Small intestine (tissue), 7 donors: ENCODE results near the gene DHRS7C. TPM values are rescaled to one million over a fixed set of nuclear protein-coding genes. Genes with fewer than 3 reads are reported as not detected.
"Not testable (repeated sequence)": the region's sequence is repeated elsewhere in the genome, so short reads cannot be mapped to it uniquely, and the experiment has no call there.

Experiments
- DNase-seq, 2 donors: peaks; one replicate each; pipeline versions ENCODE4 v3.0.0 to v3.0.0-alpha.2; 2013
- FAIRE-seq: peaks from 2 replicates; lab custom pipeline; 2012; peaks lifted over from hg19 to GRCh38; lab: Jason Lieb, UNC
- H3K27ac ChIP-seq, 3 donors: one replicate each; pipeline ENCODE4 v1.5.1; 2013; ENCODE audit warnings: low read length in 2 of 3, mild to moderate bottlenecking in 2 of 3, control low read depth in 1 of 3, inconsistent platforms in 1 of 3, low read depth in 1 of 3, moderate library complexity in 1 of 3
- H3K27me3 ChIP-seq, 3 donors: one replicate each; pipeline ENCODE4 v1.6.1; 2013; ENCODE audit warnings: low read length in 3 of 3, inconsistent platforms in 1 of 3; ENCODE audit not compliant: control insufficient read depth in 3 of 3, insufficient read depth in 3 of 3
- H3K36me3 ChIP-seq, 3 donors: one replicate each; pipeline ENCODE4 v1.6.1; 2013; ENCODE audit warnings: low read length in 3 of 3, inconsistent platforms in 1 of 3, low read depth in 1 of 3, mild to moderate bottlenecking in 1 of 3, moderate library complexity in 1 of 3; ENCODE audit not compliant: control insufficient read depth in 3 of 3, insufficient read depth in 2 of 3
- H3K4me1 ChIP-seq, 3 donors: one replicate each; pipeline ENCODE4 v1.6.1; 2013; ENCODE audit warnings: low read length in 2 of 3, inconsistent platforms in 1 of 3, low read depth in 1 of 3, mild to moderate bottlenecking in 1 of 3, moderate library complexity in 1 of 3; ENCODE audit not compliant: control insufficient read depth in 3 of 3, insufficient read depth in 2 of 3
- H3K4me3 ChIP-seq, 3 donors: one replicate each; pipeline ENCODE4 v1.5.1; 2013; ENCODE audit warnings: low read length in 3 of 3, control low read depth in 1 of 3, inconsistent platforms in 1 of 3, low read depth in 1 of 3, mild to moderate bottlenecking in 1 of 3, moderate library complexity in 1 of 3
- H3K9me3 ChIP-seq, 2 donors: one replicate each; pipeline ENCODE4 v1.6.1; 2013; ENCODE audit warnings: low read depth in 1 of 2, low read length in 1 of 2; ENCODE audit not compliant: control insufficient read depth in 2 of 2, insufficient read depth in 1 of 2
- WGBS, 3 donors: extraction: QIAGEN DNeasy Blood & Tissue Kit; methylation state at CpG; one replicate each; pipeline ENCODE4 v1.1.7; 2013; 5-methylcytosine and 5-hydroxymethylcytosine counted together
- polyA plus RNA-seq, 4 donors: library from polyadenylated mRNA; stranded (reverse) in 3 of 4; unstranded in 1 of 4; fragments of 200-250 nt in 3 of 4; fragments of 120-200 nt in 1 of 4; gene quantifications; one replicate each; pipeline versions ENCODE4 v1.2.1 to v1.2.3, GENCODE V29; 2013
- donor health status: healthy with polysubstance abuse.
- donor health status: control.
- donor health status: control.
- donor health status: Bipolar disorder and iron deficiency.
- donor health status: healthy.

DHRS7C gene
- polyA plus RNA-seq, 4 donors = 0.15 to 1.1 (median 0.50) TPM; not detected in 1

- WGBS, 3 donors = 87 to 92% (median 89%) methylated on average over 5 of the region's 5 CpGs
- not testable (repeated sequence) for H3K4me1 ChIP-seq, H3K4me3 ChIP-seq, FAIRE-seq, H3K27ac ChIP-seq, H3K36me3 ChIP-seq, H3K9me3 ChIP-seq, H3K27me3 ChIP-seq, DNase-seq
Observed at GRCh38 chr17:9783465-9783864, 7.9 kb downstream of the DHRS7C start.

GRCh38 chr17:9783050-9783449 lies 8.3 kb downstream of the DHRS7C start:
- Histone ChIP-seq H3K36me3 (no peaks in the 10 kb centered on the region), H3K9me3 (no peaks in the 10 kb centered on the region), H3K4me3 (no peak overlapping the region), H3K4me1 (no peaks in the 10 kb centered on the region), H3K27me3 (no peaks in the 10 kb centered on the region), H3K27ac (no peak overlapping the region)
- FAIRE-seq = no peak
- no peak for DNase-seq
- WGBS, 3 donors = 53 to 77% (median 73%) methylated on average over 4 of the region's 4 CpGs

- H3K27me3 ChIP-seq = no peaks in the 10 kb centered on the region
- DNase-seq = no peak
- no peak overlapping the region for H3K27ac ChIP-seq
- H3K9me3 ChIP-seq = no peaks in the 10 kb centered on the region
- no peaks in the 10 kb centered on the region for H3K4me1 ChIP-seq
- FAIRE-seq = no peak
- no peaks in the 10 kb centered on the region for H3K36me3 ChIP-seq
- no peak overlapping the region for H3K4me3 ChIP-seq
- 70 to 89% (median 89%) methylated on average over 3 of the region's 3 CpGs for WGBS, 3 donors
Observed at GRCh38 chr17:9780552-9780951, 10.8 kb downstream of the DHRS7C start.

- Histone ChIP-seq H3K9me3 (no peaks in the 10 kb centered on the region), H3K4me3 (no peak overlapping the region), H3K27me3 (no peaks in the 10 kb centered on the region), H3K4me1 (no peaks in the 10 kb centered on the region), H3K36me3 (no peaks in the 10 kb centered on the region), H3K27ac (no peak overlapping the region)
- FAIRE-seq (no peak), DNase-seq (no peak)
- WGBS, 3 donors = 89 to 94% (median 91%) methylated on average over 9 of the region's 9 CpGs
Observed at GRCh38 chr17:9776911-9777310, 14.5 kb downstream of the DHRS7C start.

- Histone ChIP-seq H3K36me3 (no peaks in the 10 kb centered on the region), H3K27ac (no peak overlapping the region), H3K27me3 (no peaks in the 10 kb centered on the region), H3K4me1 (no peaks in the 10 kb centered on the region), H3K4me3 (no peak overlapping the region), H3K9me3 (no peaks in the 10 kb centered on the region)
- FAIRE-seq (no peak), DNase-seq (no peak)
- 80 to 84% (median 82%) methylated on average over 19 of the region's 19 CpGs for WGBS, 3 donors
Observed at GRCh38 chr17:9772658-9773057, 18.7 kb downstream of the DHRS7C start.

GRCh38 chr17:9771465-9771864 lies 19.9 kb downstream of the DHRS7C start:
- H3K27me3 ChIP-seq = no peaks in the 10 kb centered on the region
- 92 to 95% (median 94%) methylated on average over 27 of the region's 27 CpGs for WGBS, 3 donors
- FAIRE-seq = no peak

GRCh38 chr17:9769036-9769695 lies 22.2 kb downstream of the DHRS7C start:
- H3K27ac ChIP-seq = no peak overlapping the region
- DNase-seq (no peak), FAIRE-seq (no peak)
- WGBS, 3 donors = 80 to 87% (median 87%) methylated on average over 15 of the region's 15 CpGs
- H3K27me3 ChIP-seq = peaks cover 0 to 2% (median 0%) of the 10 kb centered on the region in 3 donors
- H3K9me3 ChIP-seq = no peaks in the 10 kb centered on the region
- H3K4me1 ChIP-seq = no peaks in the 10 kb centered on the region
- H3K4me3 ChIP-seq = no peak overlapping the region
- no peaks in the 10 kb centered on the region for H3K36me3 ChIP-seq

More at GRCh38 chr17:9771465-9771864, 19.9 kb downstream of the DHRS7C start:
- Histone ChIP-seq H3K27ac (no peak overlapping the region), H3K4me1 (no peaks in the 10 kb centered on the region), H3K4me3 (no peak overlapping the region), H3K36me3 (no peaks in the 10 kb centered on the region), H3K9me3 (no peaks in the 10 kb centered on the region)
- DNase-seq = no peak

- 26 to 36% (median 29%) methylated on average over 5 of the region's 5 CpGs for WGBS, 3 donors
- Histone ChIP-seq H3K27me3 (peaks cover 0 to 2% (median 0%) of the 10 kb centered on the region in 3 donors), H3K4me1 (no peaks in the 10 kb centered on the region), H3K9me3 (no peaks in the 10 kb centered on the region), H3K27ac (no peak overlapping the region), H3K36me3 (no peaks in the 10 kb centered on the region), H3K4me3 (no peak overlapping the region)
- FAIRE-seq = no peak
- peak; percentile 23 to 24 for DNase-seq
Observed at GRCh38 chr17:9768381-9768934, 22.9 kb downstream of the DHRS7C start.
